K562 (cell line): ENCODE data around the gene GPR85. TPM values are rescaled to one million over a fixed set of nuclear protein-coding genes. Genes with fewer than 3 reads are reported as not detected.

Experiments
- ARID3A ChIP-seq: IDR thresholded peaks from 2 replicates; pipeline ENCODE4 v1.6.1; 2012; ENCODE audit warnings: low read depth, low read length, improper control_type of control experiment, borderline replicate concordance
- BCL6 ChIP-seq: fragments of 250-450 bp; sonication (Bioruptor Pico); IDR thresholded peaks from 2 replicates; pipeline ENCODE4 v1.4.0; 2020
- CBFA2T2 ChIP-seq: fragments of 450-650 bp; conservative IDR thresholded peaks from 2 replicates; pipeline ENCODE4 v1.6.1; 2017; ENCODE audit warnings: mild to moderate bottlenecking
- DMBX1 ChIP-seq: fragments of 250-450 bp; sonication (Bioruptor Pico); IDR thresholded peaks from 2 replicates; pipeline ENCODE4 v1.8.0; 2022; ENCODE audit warnings: inconsistent platforms, mild to moderate bottlenecking, moderate library complexity, borderline replicate concordance
- ELK3 ChIP-seq: fragments of 450-650 bp; formaldehyde crosslinking; IDR thresholded peaks from 2 replicates; pipeline ENCODE4 v1.4.0; 2020; ENCODE audit warnings: mild to moderate bottlenecking
- ETV5 ChIP-seq: sonication (generic); formaldehyde crosslinking; IDR thresholded peaks from 2 replicates; pipeline ENCODE4 v1.4.0; 2020; ENCODE audit warnings: low read depth, mild to moderate bottlenecking, missing genetic modification reagents
- FOXJ2 ChIP-seq: fragments of 200-800 bp; sonication (Bioruptor generic); IDR thresholded peaks from 2 replicates; pipeline ENCODE4 v1.6.1; 2016; ENCODE audit warnings: missing genetic modification characterization, missing compliant biosample characterization
- FOXJ3 ChIP-seq: sonication (generic); formaldehyde crosslinking; IDR thresholded peaks from 2 replicates; pipeline ENCODE4 v1.4.0; 2020; ENCODE audit warnings: mild to moderate bottlenecking, missing genetic modification reagents
- HNRNPLL ChIP-seq: fragments of 200-400 bp; formaldehyde crosslinking; IDR thresholded peaks from 2 replicates; pipeline ENCODE4 v1.6.1; 2017; ENCODE audit warnings: low read length, low read depth, mild to moderate bottlenecking; ENCODE audit not compliant: poor library complexity, severe bottlenecking
- JUND ChIP-seq, 2 experiments: IDR thresholded peaks; 2 replicates in 1 of 2; 3 replicates in 1 of 2; pipeline ENCODE4 v1.6.1; 2011; ENCODE audit warnings: borderline replicate concordance in 2 of 2, low read depth in 2 of 2, low read length in 2 of 2, improper control_type of control experiment in 1 of 2, missing biosample characterization in 1 of 2, missing genetic modification characterization in 1 of 2, missing genetic modification reagents in 1 of 2
- KDM4B ChIP-seq, 2 experiments: fragments of 450-650 bp in 1 of 2; sonication (generic) in 1 of 2; IDR thresholded peaks; 2 replicates each; pipeline ENCODE4 v1.6.1; 2016 to 2017; ENCODE audit warnings: borderline replicate concordance in 2 of 2, antibody characterized with exemption in 1 of 2, low read depth in 1 of 2, mild to moderate bottlenecking in 1 of 2
- L3MBTL2 ChIP-seq: fragments of 450-650 bp; IDR thresholded peaks from 2 replicates; pipeline ENCODE4 v1.6.1; 2016; ENCODE audit warnings: mild to moderate bottlenecking, moderate library complexity
- NFYB ChIP-seq: IDR thresholded peaks from 2 replicates; pipeline ENCODE4 v1.6.1; 2011; ENCODE audit warnings: mild to moderate bottlenecking, moderate library complexity; ENCODE audit not compliant: insufficient read length; ENCODE audit errors: extremely low read depth
- RBM17 ChIP-seq: fragments of 200-400 bp; formaldehyde crosslinking; IDR thresholded peaks from 2 replicates; pipeline ENCODE4 v1.6.1; 2017; ENCODE audit warnings: low read depth, mild to moderate bottlenecking, low read length, borderline replicate concordance
- SMC3 ChIP-seq: conservative IDR thresholded peaks from 2 replicates; pipeline ENCODE4 v1.6.1; 2011; ENCODE audit warnings: low read depth, low read length, improper control_type of control experiment; ENCODE audit not compliant: insufficient read depth
- TOE1 ChIP-seq, 2 experiments: fragments of 450-650 bp in 1 of 2; sonication (generic) in 1 of 2; formaldehyde crosslinking in 1 of 2; IDR thresholded peaks; 2 replicates each; pipeline versions ENCODE4 v1.7.1 to v1.8.0; 2016 to 2022; ENCODE audit warnings: borderline replicate concordance in 2 of 2, mild to moderate bottlenecking in 2 of 2, antibody characterized with exemption in 1 of 2, inconsistent platforms in 1 of 2, low read depth in 1 of 2, missing genetic modification reagents in 1 of 2, moderate library complexity in 1 of 2
- ZHX1 ChIP-seq: fragments of 150-350 bp; conservative IDR thresholded peaks from 2 replicates; pipeline ENCODE4 v1.6.1; 2014; ENCODE audit warnings: low read length
- ZNF324 ChIP-seq: fragments of 250-450 bp; sonication (Bioruptor Pico); IDR thresholded peaks from 2 replicates; pipeline ENCODE4 v1.4.0; 2020; ENCODE audit warnings: mild to moderate bottlenecking
- ZNF444 ChIP-seq: fragments of 250-450 bp; sonication (Bioruptor Pico); IDR thresholded peaks from 2 replicates; pipeline ENCODE4 v1.4.0; 2020; ENCODE audit warnings: mild to moderate bottlenecking, moderate library complexity
- polyA plus RNA-seq, 8 experiments: library from polyadenylated mRNA; depleted of rRNA in 4 of 8; stranded (reverse) in 5 of 8; unstranded in 3 of 8; fragments of >200 nt; fragmentation: Nextera tagmentation in 2 of 8; fragmentation: Illumina TruSeq in 1 of 8; extraction: Ambion mirVana in 2 of 8; extraction: Trizol in 1 of 8; gene quantifications; 2 replicates each; pipeline versions ENCODE4 v1.2.1 to v1.2.3, GENCODE V29; 2011 to 2014; ENCODE audit warnings: inconsistent platforms in 1 of 8, missing spikeins in 1 of 8
- total RNA-seq, 7 experiments: library from RNA; depleted of rRNA in 6 of 7; stranded (reverse); fragments of >200 nt in 6 of 7; fragmentation: Illumina TruSeq in 2 of 7; extraction: Trizol in 2 of 7; gene quantifications; 2 replicates each; pipeline versions ENCODE4 v1.2.1 to v1.2.3, GENCODE V29; 2011 to 2021; ENCODE audit warnings: low replicate concordance in 1 of 7

The GPR85 gene
- total and polyA plus RNA-seq, 9 of the 15 experiments (the other 6 are each of a cell fraction or from before 2014, with no cell fraction given), result 2.9 to 18.2 (median 4.0) TPM

- TF ChIP-seq ELK3 (CRISPR knock-in tag) (0 out of 2 replicates have a peak, but pooled peaks have one; percentile 48), ZHX1 (no peak), ETV5 (CRISPR knock-in tag) (no peak), TOE1 (IDR thresholded peaks at IDR 0.05; ENCODE audit: borderline replicate concordance) (no peak), TOE1 (CRISPR knock-in tag; IDR thresholded peaks at IDR 0.05; ENCODE audit: borderline replicate concordance, low read depth) (no peak), ZNF444 (0 out of 2 replicates have a peak, but pooled peaks have one; percentile 44), RBM17 (no peak), ZNF324 (CRISPR knock-in tag) (no peak), NFYB (peak; percentile 42), KDM4B (IDR thresholded peaks at IDR 0.05; ENCODE audit: borderline replicate concordance in 2 of 2, low read depth in 1 of 2) (no peak), SMC3 (no peak), L3MBTL2 (no peak), HNRNPLL (no peak), ARID3A (peak; percentile 84; the same call in 1 of the 2 replicates), JUND (IDR thresholded peaks at IDR 0.05; ENCODE audit: borderline replicate concordance, low read depth, low read length) (peak; percentile 36; the same call in 1 of the 2 replicates), JUND (tag; IDR thresholded peaks at IDR 0.05; ENCODE audit: borderline replicate concordance, low read depth, low read length) (no peak), CBFA2T2 (no peak), BCL6 (CRISPR knock-in tag) (no peak), FOXJ2 (no peak), FOXJ3 (CRISPR knock-in tag) (no peak), DMBX1 (CRISPR knock-in tag) (no peak)
These were observed 708 bp upstream of the GPR85 start (continued) for GRCh38 chr7:113087071-113087998.
